Caco-2 (cell line): Measurements from ENCODE around the gene IL10RA. TPM values are rescaled to one million over a fixed set of nuclear protein-coding genes. Genes with fewer than 3 reads are reported as not detected.

Experiments used
- BruUV-seq: library from RNA; stranded (reverse); fragments of 400-500 nt; replicated peaks from 2 replicates; lab custom pipeline; 2021; lab: Mats Ljungman, UMichigan
- CTCF ChIA-PET: fragments of 300-600 bp; sonication (Branson Sonifier 250); formaldehyde crosslinking; loops from one replicate; lab custom pipeline; 2022; ENCODE audit warnings: antibody characterized with exemption; lab: Charles Lee
- POLR2A ChIA-PET: fragments of 300-600 bp; sonication (Branson Sonifier 250); formaldehyde crosslinking; loops from one replicate; lab custom pipeline; 2022; ENCODE audit warnings: antibody characterized with exemption; lab: Charles Lee
- DNase-seq, 2 experiments: peaks; one replicate each; pipeline versions ENCODE4 v3.0.0 to v3.0.0-alpha.2; 2020 to 2022
- H3K27me3 ChIP-seq: replicated peaks from 2 replicates; pipeline ENCODE4 v1.6.0; 2011; ENCODE audit warnings: low read length; ENCODE audit not compliant: control insufficient read depth, insufficient read depth
- H3K36me3 ChIP-seq: 2 replicates; pipeline ENCODE4 v1.5.1; 2011; ENCODE audit warnings: low read length; ENCODE audit not compliant: control insufficient read depth, insufficient read depth
- H3K4me1 ChIP-seq: fragments of 250-450 bp; sonication (Bioruptor Pico); 2 replicates; pipeline ENCODE4 v1.5.1; 2020; ENCODE audit warnings: mild to moderate bottlenecking
- H3K4me3 ChIP-seq: 2 replicates; pipeline ENCODE4 v1.5.1; 2011; ENCODE audit warnings: low read depth, mild to moderate bottlenecking, control low read depth, low read length
- H3K9me3 ChIP-seq: fragments of 250-450 bp; sonication (Bioruptor Pico); 2 replicates; pipeline ENCODE4 v1.5.1; 2020; ENCODE audit warnings: mild to moderate bottlenecking, moderate library complexity
- H3K27ac Mint-ChIP-seq: one replicate; pipeline ENCODE4 v1.8.0; 2022; ENCODE audit warnings: mixed read lengths; ENCODE audit not compliant: unreplicated experiment
- H3K27me3 Mint-ChIP-seq: one replicate; pipeline ENCODE4 v1.8.0; 2022; ENCODE audit warnings: mixed read lengths; ENCODE audit not compliant: insufficient read depth, unreplicated experiment
- H3K36me3 Mint-ChIP-seq: one replicate; pipeline ENCODE4 v1.8.0; 2022; ENCODE audit warnings: mild to moderate bottlenecking, mixed read lengths; ENCODE audit not compliant: insufficient read depth, unreplicated experiment
- H3K4me1 Mint-ChIP-seq: one replicate; pipeline ENCODE4 v1.8.0; 2022; ENCODE audit warnings: low read depth, mixed read lengths; ENCODE audit not compliant: unreplicated experiment
- H3K4me3 Mint-ChIP-seq: one replicate; pipeline ENCODE4 v1.8.0; 2022; ENCODE audit warnings: mild to moderate bottlenecking, moderate library complexity, mixed read lengths; ENCODE audit not compliant: unreplicated experiment
- H3K9me3 Mint-ChIP-seq: one replicate; pipeline ENCODE4 v1.8.0; 2022; ENCODE audit warnings: mixed read lengths; ENCODE audit not compliant: unreplicated experiment
- CTCF ChIP-seq, 2 experiments: fragments of 200-600 bp in 1 of 2; IDR thresholded peaks; 1 replicate in 1 of 2; 2 replicates in 1 of 2; pipeline versions ENCODE4 v1.5.1 to v1.8.0; 2011 to 2022; ENCODE audit warnings: antibody characterized with exemption in 1 of 2, control low read depth in 1 of 2, inconsistent platforms in 1 of 2, low read depth in 1 of 2, low read length in 1 of 2, mild to moderate bottlenecking in 1 of 2, moderate library complexity in 1 of 2; ENCODE audit not compliant: insufficient read depth in 1 of 2, severe bottlenecking in 1 of 2, unreplicated experiment in 1 of 2
- intact Hi-C: fragments of 100-400 bp; cut with micrococcal nuclease; formaldehyde crosslinking; loops from one replicate; pipeline ENCODE4 v1.10.0; 2022; ENCODE audit not compliant: unreplicated experiment
- total RNA-seq: library from RNA; stranded (reverse); gene quantifications from 2 replicates; pipeline ENCODE4 v1.2.3, GENCODE V29; 2022

The IL10RA gene
- total RNA-seq, 1 experiment from 2014 or later = 1.6 TPM

GRCh38 chr11:118046964-118047700 is 60.9 kb downstream of the IL10RA start:
- Mint-ChIP-seq H3K36me3 (no peaks in the 10 kb centered on the region), H3K9me3 (no peaks in the 10 kb centered on the region), H3K4me1 (no peaks in the 10 kb centered on the region), H3K27ac (no peak overlapping the region), H3K27me3 (peaks cover 20% of the 10 kb centered on the region), H3K4me3 (no peak overlapping the region)
- Histone ChIP-seq H3K27me3 (no peaks in the 10 kb centered on the region), H3K4me1 (no peaks in the 10 kb centered on the region), H3K4me3 (no peak overlapping the region), H3K36me3 (no peaks in the 10 kb centered on the region), H3K9me3 (no peaks in the 10 kb centered on the region)
- ChIA-PET CTCF (interaction anchor here (1.0 to 1.8 kb wide), 3 partner anchors 97 to 100 kb away, joined by 3 to 7 read pairs (median 3); no protein-coding TSS in a partner anchor), POLR2A (interaction anchor here (0.6 kb wide), 2 partner anchors 75 to 1291 kb away, joined by 3 to 12 read pairs; no protein-coding TSS in a partner anchor)
- no peak for TF ChIP-seq CTCF (IDR thresholded peaks at IDR 0.05; ENCODE audit: insufficient read depth in 1 of 2, low read depth in 1 of 2, low read length in 1 of 2, severe bottlenecking in 1 of 2, unreplicated experiment in 1 of 2)
- no peak for DNase-seq
- no TSS peak for BruUV-seq
- intact Hi-C loops = no loop called here

DNA sequence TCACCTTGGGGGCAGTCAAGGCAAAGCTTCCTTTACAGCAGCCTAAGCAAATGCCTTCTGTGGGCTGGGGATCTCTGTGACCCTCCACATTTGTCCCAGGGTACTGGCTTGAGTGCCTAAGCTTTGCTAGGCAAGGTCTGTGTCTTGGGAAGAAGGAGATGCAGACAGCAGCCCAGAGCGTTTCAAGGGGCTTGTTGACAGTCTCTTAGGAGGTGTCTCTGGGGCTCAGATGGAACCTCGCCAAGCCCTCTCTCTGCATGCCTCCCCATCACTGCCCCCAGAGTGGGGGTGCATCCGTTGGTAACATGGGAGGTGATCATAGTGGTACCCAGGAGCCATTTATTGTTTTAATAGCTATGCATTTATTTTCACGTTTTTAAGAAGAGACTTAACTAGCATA is 61.6 kb downstream of the IL10RA start:
- H3K9me3 Mint-ChIP-seq = no peaks in the 10 kb centered on the region
- Histone ChIP-seq H3K27me3 (no peaks in the 10 kb centered on the region), H3K36me3 (no peaks in the 10 kb centered on the region), H3K4me1 (no peaks in the 10 kb centered on the region), H3K9me3 (no peaks in the 10 kb centered on the region), H3K4me3 (no peak overlapping the region)
- ChIA-PET POLR2A (interaction anchor here (0.6 kb wide), 1 partner anchor 1291 kb away, joined by 3 read pairs; no protein-coding TSS in a partner anchor), CTCF (interaction anchor here (1.0 to 1.8 kb wide), 2 partner anchors 98 to 101 kb away, joined by 3 to 7 read pairs; no protein-coding TSS in a partner anchor)
- H3K4me1 Mint-ChIP-seq = no peaks in the 10 kb centered on the region
- H3K27me3 Mint-ChIP-seq = peaks cover 19% of the 10 kb centered on the region
- no TSS peak for BruUV-seq
- H3K27ac Mint-ChIP-seq = no peak overlapping the region
- no peaks in the 10 kb centered on the region for H3K36me3 Mint-ChIP-seq
- no peak for DNase-seq
- no peak overlapping the region for H3K4me3 Mint-ChIP-seq
- TF ChIP-seq CTCF (IDR thresholded peaks at IDR 0.05; ENCODE audit: insufficient read depth in 1 of 2, low read depth in 1 of 2, low read length in 1 of 2, severe bottlenecking in 1 of 2, unreplicated experiment in 1 of 2) = no peak
- intact Hi-C loops = no loop called here

DNA sequence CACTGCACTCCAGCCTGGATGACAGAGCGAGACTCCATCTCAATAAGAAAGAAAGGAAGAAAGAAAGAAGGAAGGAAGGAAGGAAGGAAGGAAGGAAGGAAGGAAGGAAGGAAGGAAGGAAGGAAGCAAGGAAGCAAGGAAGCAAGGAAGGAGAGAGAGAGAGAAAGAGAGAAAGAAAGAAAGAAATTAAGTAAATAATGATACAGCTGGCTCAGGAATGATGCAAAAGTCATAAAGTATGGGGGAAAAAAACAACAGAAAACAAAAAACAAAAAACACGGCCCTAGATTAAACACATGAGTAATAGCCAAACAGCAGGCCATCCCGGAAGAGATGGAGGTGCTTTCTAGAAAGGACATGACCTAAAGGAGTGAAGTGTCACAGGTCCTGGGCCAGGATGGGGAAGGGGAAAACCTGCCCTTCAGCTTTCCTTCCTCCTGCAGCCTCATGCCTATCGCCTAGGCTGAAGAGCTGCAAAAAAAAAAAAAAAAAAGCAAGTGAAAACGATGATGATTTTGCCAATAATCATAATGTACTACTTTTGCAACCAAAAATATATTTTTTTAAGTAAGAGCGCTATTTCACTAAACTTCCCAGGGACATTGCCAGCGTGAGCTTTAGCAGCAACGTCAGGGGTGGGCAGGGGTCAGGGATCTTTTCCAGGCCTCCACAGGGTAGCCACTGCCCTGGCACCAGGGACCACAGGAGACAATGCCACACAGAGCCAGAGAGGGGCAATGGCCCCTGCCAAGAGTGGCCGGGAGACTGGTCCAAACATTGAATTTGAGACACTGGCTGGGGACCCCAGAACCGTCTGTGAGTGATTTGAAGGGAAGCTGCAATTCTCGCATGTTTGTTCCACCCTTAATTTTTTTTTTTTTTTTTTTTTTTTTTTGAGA is 62.5 kb downstream of the IL10RA start:
- intact Hi-C loops = no loop called here

More for the DNA sequence above, 62.5 kb downstream of the IL10RA start:
- Histone ChIP-seq H3K9me3 (no peaks in the 10 kb centered on the region), H3K36me3 (no peaks in the 10 kb centered on the region), H3K4me3 (no peak overlapping the region), H3K4me1 (no peaks in the 10 kb centered on the region), H3K27me3 (no peaks in the 10 kb centered on the region)
- DNase-seq = no peak
- no peak overlapping the region for H3K27ac Mint-ChIP-seq
- no peaks in the 10 kb centered on the region for H3K4me1 Mint-ChIP-seq
- H3K4me3 Mint-ChIP-seq = no peak overlapping the region
- BruUV-seq = no TSS peak
- ChIA-PET CTCF (interaction anchor here (0.5 to 1.8 kb wide), 2 partner anchors 75 to 102 kb away, joined by 3 to 7 read pairs; no protein-coding TSS in a partner anchor), POLR2A (no interaction called here)
- peaks cover 13% of the 10 kb centered on the region for H3K27me3 Mint-ChIP-seq
- H3K36me3 Mint-ChIP-seq = no peaks in the 10 kb centered on the region
- TF ChIP-seq CTCF (IDR thresholded peaks at IDR 0.05; ENCODE audit: insufficient read depth in 1 of 2, low read depth in 1 of 2, low read length in 1 of 2, severe bottlenecking in 1 of 2, unreplicated experiment in 1 of 2) = no peak
- no peaks in the 10 kb centered on the region for H3K9me3 Mint-ChIP-seq
